SK-N-MC (cell line): Measurements from ENCODE around the gene OSGEP.

Experiments
- EZH2 ChIP-seq: fragments of 200-600 bp; sonication (generic); IDR thresholded peaks from one replicate; pipeline ENCODE4 v1.6.1; 2017; ENCODE audit warnings: antibody characterized with exemption
- FOXP2 ChIP-seq: optimal IDR thresholded peaks from 2 replicates; pipeline ENCODE3; 2011; ENCODE audit warnings: mild to moderate bottlenecking, moderate library complexity; ENCODE audit not compliant: insufficient read depth; ENCODE audit errors: extremely low read length, control extremely low read depth
- POLR2AphosphoS5 ChIP-seq: IDR thresholded peaks from 2 replicates; pipeline ENCODE4 v1.6.1; 2012; ENCODE audit warnings: mild to moderate bottlenecking, low read depth, low read length, borderline replicate concordance

DNA sequence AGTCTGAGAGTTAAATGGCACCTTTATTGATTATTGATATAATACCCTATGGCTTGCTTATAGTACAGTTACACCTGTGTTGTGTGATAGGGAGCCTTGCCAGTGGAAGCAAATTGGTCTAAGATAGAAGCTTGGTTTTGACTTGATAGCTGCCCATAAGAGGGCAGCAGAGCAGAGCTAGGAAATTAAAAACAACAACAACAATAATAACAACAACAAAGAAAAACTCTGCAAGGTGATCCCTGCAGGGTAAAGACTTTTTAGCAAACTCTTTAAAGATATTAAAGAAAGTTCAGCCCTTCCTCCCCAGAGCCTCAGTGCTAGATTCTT lies 32.7 kb upstream of the OSGEP start:
- TF ChIP-seq POLR2AphosphoS5 (no peak), EZH2 (no peak), FOXP2 (no peak)
